K562 (cell line): ENCODE data around the gene DHDH. TPM values are rescaled to one million over a fixed set of nuclear protein-coding genes. Genes with fewer than 3 reads are reported as not detected.

Experiments
- DACH1 ChIP-seq: fragments of 450-650 bp; IDR thresholded peaks from 2 replicates; pipeline ENCODE4 v1.6.1; 2018; ENCODE audit not compliant: partially characterized antibody
- DIDO1 ChIP-seq: fragments of 450-650 bp; IDR thresholded peaks from 2 replicates; pipeline ENCODE4 v1.6.1; 2016; ENCODE audit warnings: low read depth, missing biosample characterization, missing genetic modification characterization
- ELK3 ChIP-seq: fragments of 450-650 bp; formaldehyde crosslinking; IDR thresholded peaks from 2 replicates; pipeline ENCODE4 v1.4.0; 2020; ENCODE audit warnings: mild to moderate bottlenecking
- EP400 ChIP-seq: fragments of 450-650 bp; IDR thresholded peaks from 2 replicates; pipeline ENCODE4 v1.6.1; 2017; ENCODE audit warnings: antibody characterized with exemption, mild to moderate bottlenecking, moderate library complexity
- HDGF ChIP-seq: fragments of 450-650 bp; IDR thresholded peaks from 2 replicates; pipeline ENCODE4 v1.6.1; 2016
- HMBOX1 ChIP-seq: sonication (generic); IDR thresholded peaks from 2 replicates; pipeline ENCODE4 v1.6.1; 2016
- MYBL2 ChIP-seq, 2 experiments: fragments of 450-650 bp in 1 of 2; sonication (generic) in 1 of 2; formaldehyde crosslinking in 1 of 2; IDR thresholded peaks; 2 replicates each; pipeline versions ENCODE4 v1.6.1 to v1.8.1; 2017 to 2022; ENCODE audit warnings: borderline replicate concordance in 1 of 2, inconsistent platforms in 1 of 2, low read depth in 1 of 2, mild to moderate bottlenecking in 1 of 2, missing genetic modification reagents in 1 of 2, moderate library complexity in 1 of 2
- NCOA1 ChIP-seq: fragments of 450-650 bp; IDR thresholded peaks from 2 replicates; pipeline ENCODE4 v1.6.1; 2016; ENCODE audit warnings: low read depth
- NCOA6 ChIP-seq: fragments of 450-650 bp; IDR thresholded peaks from 2 replicates; pipeline ENCODE4 v1.6.1; 2017; ENCODE audit warnings: mild to moderate bottlenecking
- NELFE ChIP-seq: IDR thresholded peaks from 2 replicates; pipeline ENCODE4 v1.6.1; 2011; ENCODE audit warnings: mild to moderate bottlenecking; ENCODE audit not compliant: insufficient read depth, insufficient read length
- NFIX ChIP-seq: fragments of 250-450 bp; sonication (Bioruptor Pico); IDR thresholded peaks from 2 replicates; pipeline ENCODE4 v1.4.0; 2020; ENCODE audit warnings: low read depth, mild to moderate bottlenecking, moderate library complexity
- NRF1 ChIP-seq, 2 experiments: fragments of 450-650 bp; IDR thresholded peaks in 1 of 2; conservative IDR thresholded peaks in 1 of 2; 2 replicates each; pipeline ENCODE4 v1.6.1; 2014; ENCODE audit warnings: mild to moderate bottlenecking in 2 of 2
- RAD51 ChIP-seq: fragments of 450-650 bp; IDR thresholded peaks from 2 replicates; pipeline ENCODE4 v1.7.1; 2016; ENCODE audit warnings: low read depth, mild to moderate bottlenecking, borderline replicate concordance
- RBM34 ChIP-seq: fragments of 200-400 bp; formaldehyde crosslinking; IDR thresholded peaks from 2 replicates; pipeline ENCODE4 v1.6.1; 2018; ENCODE audit warnings: low read length, borderline replicate concordance; ENCODE audit not compliant: insufficient read depth
- SAFB2 ChIP-seq: fragments of 200-400 bp; formaldehyde crosslinking; IDR thresholded peaks from 2 replicates; pipeline ENCODE4 v1.6.1; 2018; ENCODE audit warnings: borderline replicate concordance, low read length, low read depth, moderate library complexity; ENCODE audit not compliant: severe bottlenecking
- TEAD4 ChIP-seq, 2 experiments: sonication (generic) in 1 of 2; formaldehyde crosslinking in 1 of 2; IDR thresholded peaks; 2 replicates each; pipeline versions ENCODE4 v1.6.1 to v1.8.0; 2012 to 2022; ENCODE audit warnings: borderline replicate concordance in 1 of 2, inconsistent platforms in 1 of 2, low read length in 1 of 2, mild to moderate bottlenecking in 1 of 2, missing genetic modification reagents in 1 of 2
- TSC22D4 ChIP-seq: fragments of 450-650 bp; IDR thresholded peaks from 2 replicates; pipeline ENCODE4 v1.6.1; 2016; ENCODE audit warnings: missing genetic modification characterization, missing biosample characterization, control low read depth
- USF1 ChIP-seq: sonication (generic); formaldehyde crosslinking; IDR thresholded peaks from 2 replicates; pipeline ENCODE4 v1.9.0; 2022; ENCODE audit warnings: mild to moderate bottlenecking, missing genetic modification reagents
- ZBTB1 ChIP-seq: sonication (generic); formaldehyde crosslinking; IDR thresholded peaks from 2 replicates; pipeline ENCODE4 v1.8.1; 2023; ENCODE audit warnings: missing genetic modification reagents, low read depth, mild to moderate bottlenecking, borderline replicate concordance
- ZKSCAN8 ChIP-seq: fragments of 200-800 bp; sonication (Bioruptor generic); IDR thresholded peaks from 2 replicates; pipeline ENCODE4 v1.6.1; 2016; ENCODE audit warnings: missing genetic modification characterization, missing compliant biosample characterization
- ZNF263 ChIP-seq: sonication (generic); formaldehyde crosslinking; IDR thresholded peaks from 2 replicates; pipeline ENCODE4 v1.8.0; 2022; ENCODE audit warnings: mild to moderate bottlenecking, missing genetic modification reagents, borderline replicate concordance
- ZNF57 ChIP-seq: fragments of 450-650 bp; formaldehyde crosslinking; IDR thresholded peaks from 2 replicates; pipeline ENCODE4 v1.4.0; 2020; ENCODE audit warnings: mild to moderate bottlenecking, moderate library complexity
- ZNF639 ChIP-seq, 2 experiments: fragments of 200-800 bp in 1 of 2; sonication (Bioruptor generic) in 1 of 2; sonication (generic) in 1 of 2; formaldehyde crosslinking in 1 of 2; IDR thresholded peaks in 1 of 2; conservative IDR thresholded peaks in 1 of 2; 2 replicates each; pipeline versions ENCODE4 v1.5.0 to v1.6.1; 2016 to 2020; ENCODE audit warnings: missing compliant biosample characterization in 1 of 2, missing genetic modification characterization in 1 of 2, missing genetic modification reagents in 1 of 2
- polyA plus RNA-seq, 8 experiments: library from polyadenylated mRNA; depleted of rRNA in 4 of 8; stranded (reverse) in 5 of 8; unstranded in 3 of 8; fragments of >200 nt; fragmentation: Nextera tagmentation in 2 of 8; fragmentation: Illumina TruSeq in 1 of 8; extraction: Ambion mirVana in 2 of 8; extraction: Trizol in 1 of 8; gene quantifications; 2 replicates each; pipeline versions ENCODE4 v1.2.1 to v1.2.3, GENCODE V29; 2011 to 2014; ENCODE audit warnings: inconsistent platforms in 1 of 8, missing spikeins in 1 of 8
- total RNA-seq, 7 experiments: library from RNA; depleted of rRNA in 6 of 7; stranded (reverse); fragments of >200 nt in 6 of 7; fragmentation: Illumina TruSeq in 2 of 7; extraction: Trizol in 2 of 7; gene quantifications; 2 replicates each; pipeline versions ENCODE4 v1.2.1 to v1.2.3, GENCODE V29; 2011 to 2021; ENCODE audit warnings: low replicate concordance in 1 of 7

The DHDH gene
- total and polyA plus RNA-seq, 9 of the 15 experiments (the other 6 are each of a cell fraction or from before 2014, with no cell fraction given), result 0.37 to 1.9 (median 0.87) TPM

GRCh38 chr19:48967346-48968178 lies 34.1 kb downstream of the DHDH start (continued):
- TF ChIP-seq USF1 (CRISPR knock-in tag), result peak; percentile 86
- TF ChIP-seq RBM34, result no peak
- peak; percentile 77 for TF ChIP-seq RAD51
- TF ChIP-seq NCOA6, result no peak
- TF ChIP-seq ZNF639 (CRISPR knock-in tag; conservative IDR thresholded peaks at IDR 0.05 in 1 of 2, IDR thresholded peaks at IDR 0.05 in 1 of 2), result 0 out of 4 replicates have a peak, but pooled peaks of 1 of the 2 experiments have one; percentile 5
- TF ChIP-seq NELFE, result no peak
- no peak for TF ChIP-seq TSC22D4 (tag)
- TF ChIP-seq NRF1 (conservative IDR thresholded peaks at IDR 0.05 in 1 of 2, IDR thresholded peaks at IDR 0.05 in 1 of 2), result 0 out of 4 replicates have a peak, but pooled peaks have one; percentile 30 to 33
- no peak for TF ChIP-seq DIDO1
- TF ChIP-seq TEAD4 (IDR thresholded peaks at IDR 0.05; ENCODE audit: low read length), result no peak; the same call in none of the 2 replicates
- TF ChIP-seq TEAD4 (CRISPR knock-in tag; IDR thresholded peaks at IDR 0.05; ENCODE audit: borderline replicate concordance), result no peak
- peak; percentile 24; the same call in 1 of the 2 replicates for TF ChIP-seq ZNF57 (CRISPR knock-in tag)
- TF ChIP-seq ZKSCAN8 (CRISPR knock-in tag), result no peak
- no peak for TF ChIP-seq DACH1
- TF ChIP-seq ELK3, result no peak
- TF ChIP-seq ZBTB1 (CRISPR knock-in tag), result no peak
- TF ChIP-seq ZNF263 (CRISPR knock-in tag), result 0 out of 2 replicates have a peak, but pooled peaks have one; percentile 65
- no peak for TF ChIP-seq SAFB2
- TF ChIP-seq NFIX (CRISPR knock-in tag), result no peak
- no peak for TF ChIP-seq HDGF
- no peak for TF ChIP-seq MYBL2 (IDR thresholded peaks at IDR 0.05; ENCODE audit: low read depth)
- no peak for TF ChIP-seq MYBL2 (CRISPR knock-in tag; IDR thresholded peaks at IDR 0.05; ENCODE audit: borderline replicate concordance)
- no peak for TF ChIP-seq NCOA1
- peak; percentile 46; the same call in 1 of the 2 replicates for TF ChIP-seq EP400
- TF ChIP-seq HMBOX1, result no peak
